HepG2 (cell line): Measurements from ENCODE around the gene NKD2. TPM values are rescaled to one million over a fixed set of nuclear protein-coding genes. Genes with fewer than 3 reads are reported as not detected.

ENCODE experiments used
- ATAC-seq: fragments of 200-7000 bp; cut with Tn5 transposase; 3 replicates; pipeline ENCODE4 v1.9.1; 2020; ENCODE audit warnings: mild to moderate bottlenecking, moderate library complexity
- BruUV-seq: library from RNA; stranded (reverse); fragments of 400-500 nt; replicated peaks from 2 replicates; lab custom pipeline; 2021; lab: Mats Ljungman, UMichigan
- CTCF ChIA-PET: fragments of 300-600 bp; formaldehyde crosslinking; extraction: SDS; loops from one replicate; lab custom pipeline; 2021; ENCODE audit warnings: low total read pairs, inconsistent platforms, low intra/inter-chr PET ratio; lab: Yijun Ruan, JAX
- POLR2A ChIA-PET: fragments of 350-600 bp; sonication (Branson Sonifier 250); formaldehyde crosslinking; loops from one replicate; lab custom pipeline; 2020; ENCODE audit warnings: antibody characterized with exemption, inconsistent platforms; lab: Yijun Ruan, JAX
- DNase-seq: peaks from one replicate; pipeline ENCODE4 v3.0.0-alpha.2; 2015; ENCODE audit warnings: low spot score
- FAIRE-seq: peaks from 3 replicates; lab custom pipeline; 2011; peaks lifted over from hg19 to GRCh38; lab: Jason Lieb, UNC
- H2AFZ ChIP-seq: one replicate; pipeline ENCODE4 v1.6.1; 2011; ENCODE audit warnings: low read length, inconsistent platforms
- H3K27ac ChIP-seq: fragments of 300-600 bp; 3 replicates; pipeline ENCODE4 v1.8.0; 2011; ENCODE audit warnings: mixed run types, mild to moderate bottlenecking, mixed read lengths, low read length, inconsistent platforms; ENCODE audit not compliant: insufficient read depth; ENCODE audit errors: extremely low read length
- H3K27me3 ChIP-seq, 2 experiments: fragments of 200-600 bp in 1 of 2; 2 replicates in 1 of 2; 3 replicates in 1 of 2; pipeline versions ENCODE4 v1.6.0 to v1.8.0; 2011; ENCODE audit warnings: low read length in 2 of 2, mild to moderate bottlenecking in 2 of 2, moderate library complexity in 2 of 2, inconsistent platforms in 1 of 2; ENCODE audit not compliant: insufficient read depth in 2 of 2, control insufficient read depth in 1 of 2
- H3K36me3 ChIP-seq, 2 experiments: fragments of 200-600 bp in 1 of 2; replicated peaks in 1 of 2; 2 replicates in 1 of 2; 3 replicates in 1 of 2; pipeline versions ENCODE4 v1.5.1 to v1.8.0; 2011; ENCODE audit warnings: low read length in 2 of 2, inconsistent platforms in 1 of 2; ENCODE audit not compliant: insufficient read depth in 2 of 2, control insufficient read depth in 1 of 2
- H3K4me1 ChIP-seq: 2 replicates; pipeline ENCODE4 v1.5.1; 2012; ENCODE audit warnings: low read length, inconsistent platforms; ENCODE audit not compliant: insufficient read depth
- H3K4me2 ChIP-seq: 2 replicates; pipeline ENCODE4 v1.6.0; 2011; ENCODE audit warnings: low read depth, low read length, inconsistent platforms
- H3K4me3 ChIP-seq, 3 experiments: fragments of 200-600 bp in 1 of 3; sonication (generic), shearing (Covaris generic) in 1 of 3; replicated peaks in 1 of 3; 2 replicates each; pipeline ENCODE4 v1.5.1; 2011 to 2016; ENCODE audit warnings: low read length in 3 of 3, inconsistent platforms in 2 of 3, low read depth in 2 of 3, mild to moderate bottlenecking in 2 of 3, control low read depth in 1 of 3, mixed read lengths in 1 of 3; ENCODE audit not compliant: insufficient read depth in 1 of 3
- H3K79me2 ChIP-seq: one replicate; pipeline ENCODE4 v1.6.1; 2011; ENCODE audit warnings: low read length, inconsistent platforms; ENCODE audit not compliant: insufficient read depth
- H3K9ac ChIP-seq: 2 replicates; pipeline ENCODE4 v1.6.0; 2011; ENCODE audit warnings: mild to moderate bottlenecking, low read depth, low read length, inconsistent platforms; ENCODE audit not compliant: insufficient read depth
- H3K9me3 ChIP-seq: 2 replicates; pipeline ENCODE4 v1.5.1; 2012; ENCODE audit warnings: mild to moderate bottlenecking, low read length
- H4K20me1 ChIP-seq: 2 replicates; pipeline ENCODE4 v1.6.0; 2011; ENCODE audit warnings: inconsistent platforms, mild to moderate bottlenecking, low read length, moderate library complexity; ENCODE audit not compliant: insufficient read depth
- AGO2 ChIP-seq: fragments of 200-400 bp; formaldehyde crosslinking; optimal IDR thresholded peaks from 2 replicates; pipeline ENCODE3; 2017; ENCODE audit warnings: mild to moderate bottlenecking, low read depth, low read length, moderate library complexity
- MAFF ChIP-seq: IDR thresholded peaks from 2 replicates; pipeline ENCODE4 v1.6.1; 2011; ENCODE audit warnings: low read depth, low read length, improper control_type of control experiment
- MTA1 ChIP-seq: sonication (generic); formaldehyde crosslinking; IDR thresholded peaks from 2 replicates; pipeline ENCODE4 v1.4.0; 2020; ENCODE audit warnings: missing genetic modification reagents, mild to moderate bottlenecking, borderline replicate concordance
- RFX1 ChIP-seq: fragments of 450-650 bp; IDR thresholded peaks from 2 replicates; pipeline ENCODE4 v1.6.1; 2017
- ZNF841 ChIP-seq: sonication (generic); formaldehyde crosslinking; IDR thresholded peaks from 2 replicates; pipeline ENCODE4 v1.8.1; 2023; ENCODE audit warnings: missing genetic modification reagents, borderline replicate concordance
- WGBS: methylation state at CpG from one replicate; pipeline ENCODE4 v1.1.6; 2017; ENCODE audit warnings: low lambda C conversion rate; 5-methylcytosine and 5-hydroxymethylcytosine counted together
- in situ Hi-C: cut with HindIII; loops from 2 replicates; pipeline ENCODE4 v1.10.0; 2017; ENCODE audit warnings: low pct_unique_long_range_greater_than_20kb; ENCODE audit not compliant: extremely low pct_ligation_motif_present
- intact Hi-C: fragments of 100-400 bp; cut with micrococcal nuclease; formaldehyde crosslinking; loops from one replicate; pipeline ENCODE4 v1.10.0; 2022; ENCODE audit not compliant: unreplicated experiment
- polyA plus RNA-seq, 8 experiments: library from polyadenylated mRNA; depleted of rRNA in 3 of 8; stranded (reverse) in 7 of 8; unstranded in 1 of 8; fragments of >200 nt; fragmentation: Illumina TruSeq in 4 of 8; extraction: Trizol in 4 of 8; gene quantifications; 2 replicates each; pipeline versions ENCODE4 v1.2.1 to v1.2.3, GENCODE V29; 2011 to 2016; ENCODE audit warnings: low read depth in 4 of 8, missing spikeins in 1 of 8, mixed read lengths in 1 of 8; ENCODE audit not compliant: insufficient read depth in 1 of 8
- total RNA-seq, 5 experiments: library from RNA; depleted of rRNA; stranded (reverse); fragments of >200 nt; fragmentation: Illumina TruSeq; extraction: Trizol; gene quantifications; 2 replicates each; pipeline ENCODE4 v1.2.3, GENCODE V29; 2016; ENCODE audit warnings: low read depth in 1 of 5
- TF ChIP-seq, protein P1 (sequence below): sonication (generic); formaldehyde crosslinking; IDR thresholded peaks from 2 replicates; pipeline ENCODE4 v1.4.0; 2020; ENCODE audit warnings: missing genetic modification reagents

The NKD2 gene
- total and polyA plus RNA-seq, 2 of the 13 experiments (the other 11 are each of a cell fraction or from before 2014, with no cell fraction given): 0.53 to 0.82 TPM

DNA sequence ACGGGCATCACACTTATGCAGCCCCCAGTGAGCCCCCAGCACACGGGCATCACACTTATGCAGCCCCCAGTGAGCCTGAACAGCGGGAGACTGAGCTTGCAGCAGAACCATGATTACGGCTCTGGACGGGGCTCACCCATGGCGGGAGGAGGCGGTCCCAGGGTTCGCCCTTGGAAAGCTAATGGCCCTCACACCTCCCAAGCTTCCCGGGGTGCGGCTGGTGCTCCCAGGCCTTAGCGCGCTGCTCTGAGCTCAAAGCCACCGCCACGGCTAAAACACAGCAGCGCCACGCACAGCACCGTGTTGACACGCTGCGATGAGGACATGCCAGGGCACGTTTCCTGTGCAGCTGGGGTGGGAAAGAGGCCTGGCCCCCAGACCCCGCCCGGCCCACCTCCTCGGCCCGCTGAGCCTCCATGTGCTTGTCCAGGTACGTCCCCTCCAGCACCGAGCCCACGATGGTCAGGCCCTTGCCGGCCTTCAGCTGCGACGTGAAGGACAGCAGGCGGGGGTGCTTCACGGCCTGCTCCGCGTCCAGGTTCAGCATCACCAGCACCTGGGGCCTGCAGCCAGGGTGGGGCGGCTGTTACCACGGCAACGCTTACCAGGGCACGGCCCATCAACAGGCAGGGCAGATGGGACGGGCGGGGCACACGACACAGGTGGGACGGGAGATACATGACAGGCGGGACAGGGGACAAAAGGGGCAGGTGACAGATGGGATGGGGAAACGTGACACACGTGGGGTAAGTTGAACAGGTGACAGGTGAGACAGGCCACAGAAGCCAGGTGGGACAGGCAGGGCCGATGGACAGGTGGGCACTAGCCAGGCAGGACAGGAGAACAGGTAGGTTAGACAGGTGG is 64.9 kb downstream of the NKD2 start:
- ChIA-PET POLR2A (no interaction called here), CTCF (no interaction called here)
- Histone ChIP-seq H3K9me3 (no peaks in the 10 kb centered on the region), H3K4me3 (no peak overlapping the region), H3K27ac (no peak overlapping the region), H3K36me3 (peaks cover 19 to 43% of the 10 kb centered on the region in 2 experiments; a peak in 4 of 5 replicates), H4K20me1 (no peaks in the 10 kb centered on the region), H2AFZ (no peak overlapping the region), H3K9ac (no peak overlapping the region), H3K4me1 (no peaks in the 10 kb centered on the region), H3K79me2 (no peaks in the 10 kb centered on the region), H3K27me3 (no peaks in the 10 kb centered on the region), H3K4me2 (no peak overlapping the region)
- no peak for FAIRE-seq
- TF ChIP-seq RFX1 (peak; percentile 51; the same call in 1 of the 2 replicates), AGO2 (peak; percentile 44), ZNF841 (CRISPR knock-in tag) (no peak)
- BruUV-seq: no TSS peak
- in situ Hi-C loops: no loop called here
- WGBS: over 99% methylated on average over 16 of the region's 46 CpGs
- ATAC-seq: no peak; the same call in 2 of the 3 replicates
- no peak for DNase-seq
- intact Hi-C loops: no loop called here

DNA sequence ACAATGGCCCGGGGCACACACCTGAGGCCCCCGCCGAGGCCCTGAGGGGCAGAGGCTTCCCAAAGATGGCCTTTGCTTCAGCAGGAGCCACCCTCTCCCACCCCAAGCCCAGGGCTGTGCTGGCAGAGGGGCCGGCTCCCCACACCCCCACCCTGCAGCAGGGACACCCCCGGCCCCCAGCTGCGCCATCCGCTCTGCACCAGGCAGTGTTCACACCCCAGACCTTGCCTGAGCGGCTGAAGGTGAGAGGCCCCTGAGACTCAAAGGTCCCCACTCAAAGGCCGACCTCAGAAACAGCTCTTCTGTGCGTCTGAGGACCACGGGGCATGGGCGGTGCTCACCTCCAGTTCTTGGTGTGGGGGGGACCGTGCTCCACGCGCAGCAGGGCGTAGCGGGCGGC is 65.6 kb downstream of the NKD2 start:
- no CpG with 5 or more reads among the region's 18 CpGs for WGBS

More for the DNA sequence above, 65.6 kb downstream of the NKD2 start:
- no peak overlapping the region for H3K27ac ChIP-seq
- in situ Hi-C loops: no loop called here
- H3K4me3 ChIP-seq: no peak overlapping the region
- H3K4me1 ChIP-seq: no peaks in the 10 kb centered on the region
- ATAC-seq: no peak
- FAIRE-seq: no peak
- H4K20me1 ChIP-seq: no peaks in the 10 kb centered on the region
- intact Hi-C loops: no loop called here
- H3K9me3 ChIP-seq: no peaks in the 10 kb centered on the region
- no peak for DNase-seq
- no peak overlapping the region for H3K4me2 ChIP-seq
- no peaks in the 10 kb centered on the region for H3K79me2 ChIP-seq
- ChIA-PET CTCF (no interaction called here), POLR2A (no interaction called here)
- H3K27me3 ChIP-seq: no peaks in the 10 kb centered on the region
- H3K36me3 ChIP-seq: peaks cover 16 to 41% of the 10 kb centered on the region in 2 experiments; a peak in 4 of 5 replicates
- peak; percentile 15 for TF ChIP-seq AGO2
- TF ChIP-seq MAFF: no peak
- TF ChIP-seq, protein P1, sequence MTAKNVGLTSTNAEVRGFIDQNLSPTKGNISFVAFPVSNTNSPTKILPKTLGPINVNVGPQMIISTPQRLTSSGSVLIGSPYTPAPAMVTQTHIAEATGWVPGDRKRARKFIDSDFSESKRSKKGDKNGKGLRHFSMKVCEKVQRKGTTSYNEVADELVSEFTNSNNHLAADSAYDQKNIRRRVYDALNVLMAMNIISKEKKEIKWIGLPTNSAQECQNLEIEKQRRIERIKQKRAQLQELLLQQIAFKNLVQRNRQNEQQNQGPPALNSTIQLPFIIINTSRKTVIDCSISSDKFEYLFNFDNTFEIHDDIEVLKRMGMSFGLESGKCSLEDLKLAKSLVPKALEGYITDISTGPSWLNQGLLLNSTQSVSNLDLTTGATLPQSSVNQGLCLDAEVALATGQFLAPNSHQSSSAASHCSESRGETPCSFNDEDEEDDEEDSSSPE (CRISPR knock-in tag): no peak
- TF ChIP-seq MTA1 (CRISPR knock-in tag): no peak
- no TSS peak for BruUV-seq
- no peak overlapping the region for H3K9ac ChIP-seq
- no peak overlapping the region for H2AFZ ChIP-seq
